Hepatocyte (in vitro differentiated cells): ENCODE results near the gene UGGT2. TPM values are rescaled to one million over a fixed set of nuclear protein-coding genes. Genes with fewer than 3 reads are reported as not detected.

ENCODE experiments used
- DNase-seq: peaks from one replicate; pipeline ENCODE4 v3.0.0-alpha.2; 2016; ENCODE audit warnings: low spot score
- H2AFZ ChIP-seq: fragments of 200-600 bp; sonication (generic); 2 replicates; pipeline ENCODE4 v1.6.0; 2016; ENCODE audit warnings: antibody characterized with exemption, mild to moderate bottlenecking
- H3K27ac ChIP-seq: fragments of 200-600 bp; sonication (generic); 2 replicates; pipeline ENCODE4 v1.5.1; 2016; ENCODE audit warnings: mild to moderate bottlenecking
- H3K27me3 ChIP-seq: fragments of 200-600 bp; sonication (generic); 2 replicates; pipeline ENCODE4 v1.6.1; 2016
- H3K36me3 ChIP-seq: fragments of 200-600 bp; sonication (generic); replicated peaks from 2 replicates; pipeline ENCODE4 v1.5.1; 2016; ENCODE audit warnings: low read depth; ENCODE audit not compliant: insufficient read depth
- H3K4me1 ChIP-seq: fragments of 200-600 bp; sonication (generic); 2 replicates; pipeline ENCODE4 v1.5.1; 2016; ENCODE audit warnings: mild to moderate bottlenecking, moderate library complexity; ENCODE audit not compliant: insufficient read depth
- H3K4me2 ChIP-seq: fragments of 200-600 bp; sonication (generic); 2 replicates; pipeline ENCODE4 v1.6.0; 2016
- H3K4me3 ChIP-seq: fragments of 200-600 bp; sonication (generic); 2 replicates; pipeline ENCODE4 v1.5.1; 2016; ENCODE audit warnings: mild to moderate bottlenecking
- H3K79me2 ChIP-seq: fragments of 200-600 bp; sonication (generic); 2 replicates; pipeline ENCODE4 v1.6.0; 2017; ENCODE audit warnings: mild to moderate bottlenecking
- H3K9me2 ChIP-seq: fragments of 200-600 bp; sonication (generic); replicated peaks from 2 replicates; pipeline ENCODE4 v1.6.0; 2017; ENCODE audit warnings: mild to moderate bottlenecking; ENCODE audit not compliant: insufficient read depth
- H3K9me3 ChIP-seq: fragments of 200-600 bp; sonication (generic); 2 replicates; pipeline ENCODE4 v1.5.1; 2016; ENCODE audit warnings: low read depth, mild to moderate bottlenecking
- H4K20me1 ChIP-seq: fragments of 200-600 bp; sonication (generic); 2 replicates; pipeline ENCODE4 v1.6.0; 2016; ENCODE audit warnings: mild to moderate bottlenecking; ENCODE audit not compliant: insufficient read depth, poor library complexity, severe bottlenecking
- EZH2 ChIP-seq: fragments of 200-600 bp; sonication (generic); IDR thresholded peaks from 2 replicates; pipeline ENCODE4 v1.6.1; 2016; ENCODE audit warnings: antibody characterized with exemption, mild to moderate bottlenecking, borderline replicate concordance
- EZH2phosphoT487 ChIP-seq: fragments of 200-600 bp; sonication (generic); IDR thresholded peaks from one replicate; pipeline ENCODE4 v1.6.1; 2018; ENCODE audit warnings: antibody characterized with exemption, mild to moderate bottlenecking, low read depth, moderate library complexity; ENCODE audit not compliant: unreplicated experiment, severe bottlenecking
- WGBS: methylation state at CpG from one replicate; pipeline ENCODE4 v1.1.6; 2016; ENCODE audit warnings: low lambda C conversion rate; ENCODE audit errors: missing lambda C conversion rate; 5-methylcytosine and 5-hydroxymethylcytosine counted together
- polyA plus RNA-seq: library from polyadenylated mRNA; unstranded; fragments of >200 nt; fragmentation: Nextera tagmentation; extraction: Ambion mirVana; gene quantifications from 2 replicates; pipeline ENCODE4 v1.2.1, GENCODE V29; 2016
- total RNA-seq: library from RNA; depleted of rRNA; stranded (reverse); fragments of >200 nt; gene quantifications from 2 replicates; pipeline ENCODE4 v1.2.3, GENCODE V29; 2014
- TF ChIP-seq, protein P1 (sequence below): fragments of 200-600 bp; sonication (generic); IDR thresholded peaks from 2 replicates; pipeline ENCODE4 v1.5.1; 2016; ENCODE audit warnings: antibody characterized with exemption, mild to moderate bottlenecking; ENCODE audit not compliant: poor library complexity

UGGT2 gene
- total and polyA plus RNA-seq, 2 experiments from 2014 or later = 23.6 to 60.3 TPM

DNA sequence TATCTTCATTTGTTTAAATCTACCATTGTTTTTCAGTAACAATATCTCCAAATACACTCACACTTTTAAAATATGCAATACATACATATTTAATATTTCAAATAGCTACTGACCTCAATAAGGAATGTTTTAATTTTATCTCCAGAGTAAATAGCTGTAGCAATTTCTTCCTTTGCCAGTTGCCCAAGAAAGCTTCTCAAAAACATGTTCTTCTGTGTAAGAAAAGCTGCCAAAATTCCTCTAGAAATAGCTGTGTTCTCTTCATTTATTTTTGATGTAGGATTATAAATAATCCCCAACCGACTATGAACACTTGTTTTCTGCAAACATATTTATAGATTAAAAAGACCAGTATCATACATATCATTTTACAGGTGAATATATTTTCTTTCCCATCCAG is 150.5 kb downstream of the UGGT2 start:
- H3K4me1 ChIP-seq = no peaks in the 10 kb centered on the region
- no peaks in the 10 kb centered on the region for H3K27me3 ChIP-seq
- WGBS = 88% methylated on average over 1 of the region's 1 CpG
- no peaks in the 10 kb centered on the region for H3K79me2 ChIP-seq
- H3K4me2 ChIP-seq = no peak overlapping the region
- DNase-seq = no peak
- H3K9me3 ChIP-seq = no peaks in the 10 kb centered on the region
- TF ChIP-seq EZH2 (no peak), EZH2phosphoT487 (no peak)
- TF ChIP-seq, protein P1, sequence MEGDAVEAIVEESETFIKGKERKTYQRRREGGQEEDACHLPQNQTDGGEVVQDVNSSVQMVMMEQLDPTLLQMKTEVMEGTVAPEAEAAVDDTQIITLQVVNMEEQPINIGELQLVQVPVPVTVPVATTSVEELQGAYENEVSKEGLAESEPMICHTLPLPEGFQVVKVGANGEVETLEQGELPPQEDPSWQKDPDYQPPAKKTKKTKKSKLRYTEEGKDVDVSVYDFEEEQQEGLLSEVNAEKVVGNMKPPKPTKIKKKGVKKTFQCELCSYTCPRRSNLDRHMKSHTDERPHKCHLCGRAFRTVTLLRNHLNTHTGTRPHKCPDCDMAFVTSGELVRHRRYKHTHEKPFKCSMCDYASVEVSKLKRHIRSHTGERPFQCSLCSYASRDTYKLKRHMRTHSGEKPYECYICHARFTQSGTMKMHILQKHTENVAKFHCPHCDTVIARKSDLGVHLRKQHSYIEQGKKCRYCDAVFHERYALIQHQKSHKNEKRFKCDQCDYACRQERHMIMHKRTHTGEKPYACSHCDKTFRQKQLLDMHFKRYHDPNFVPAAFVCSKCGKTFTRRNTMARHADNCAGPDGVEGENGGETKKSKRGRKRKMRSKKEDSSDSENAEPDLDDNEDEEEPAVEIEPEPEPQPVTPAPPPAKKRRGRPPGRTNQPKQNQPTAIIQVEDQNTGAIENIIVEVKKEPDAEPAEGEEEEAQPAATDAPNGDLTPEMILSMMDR = no peak
- no peak overlapping the region for H3K27ac ChIP-seq
- H3K36me3 ChIP-seq = no peaks in the 10 kb centered on the region
- H3K4me3 ChIP-seq = no peak overlapping the region
- H3K9me2 ChIP-seq = no peaks in the 10 kb centered on the region
- H2AFZ ChIP-seq = no peak overlapping the region
- no peaks in the 10 kb centered on the region for H4K20me1 ChIP-seq

DNA sequence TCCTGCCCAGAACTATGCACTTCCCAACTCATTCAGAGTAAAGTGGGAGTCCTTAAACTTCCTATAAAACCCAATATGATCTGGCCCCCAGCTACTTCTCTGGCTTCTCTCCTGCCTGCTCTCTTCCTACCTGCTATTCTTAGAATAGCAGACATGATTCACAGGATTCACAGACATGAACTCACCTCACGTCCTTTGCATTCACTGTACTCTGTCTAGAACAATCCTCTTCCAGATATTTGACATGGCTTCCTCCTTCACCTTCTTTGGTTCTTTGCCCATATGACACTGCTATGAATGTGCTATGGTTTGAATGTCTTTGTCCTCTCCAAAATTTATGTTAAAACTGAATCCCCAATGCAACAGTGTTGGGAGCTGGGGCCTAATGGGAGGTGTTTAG is 154.9 kb downstream of the UGGT2 start:
- no peaks in the 10 kb centered on the region for H3K79me2 ChIP-seq
- no peaks in the 10 kb centered on the region for H3K9me3 ChIP-seq
- DNase-seq = no peak
- H3K27ac ChIP-seq = no peak overlapping the region
- H3K36me3 ChIP-seq = no peaks in the 10 kb centered on the region
- no peaks in the 10 kb centered on the region for H3K27me3 ChIP-seq
- no peak overlapping the region for H3K4me2 ChIP-seq
- H3K4me3 ChIP-seq = no peak overlapping the region
- H3K9me2 ChIP-seq = no peaks in the 10 kb centered on the region
- TF ChIP-seq EZH2phosphoT487 (no peak), EZH2 (no peak)
- TF ChIP-seq, protein P1 = no peak
- no peaks in the 10 kb centered on the region for H4K20me1 ChIP-seq
- no peak overlapping the region for H2AFZ ChIP-seq
- no peaks in the 10 kb centered on the region for H3K4me1 ChIP-seq
- 94% methylated on average over 1 of the region's 1 CpG for WGBS

DNA sequence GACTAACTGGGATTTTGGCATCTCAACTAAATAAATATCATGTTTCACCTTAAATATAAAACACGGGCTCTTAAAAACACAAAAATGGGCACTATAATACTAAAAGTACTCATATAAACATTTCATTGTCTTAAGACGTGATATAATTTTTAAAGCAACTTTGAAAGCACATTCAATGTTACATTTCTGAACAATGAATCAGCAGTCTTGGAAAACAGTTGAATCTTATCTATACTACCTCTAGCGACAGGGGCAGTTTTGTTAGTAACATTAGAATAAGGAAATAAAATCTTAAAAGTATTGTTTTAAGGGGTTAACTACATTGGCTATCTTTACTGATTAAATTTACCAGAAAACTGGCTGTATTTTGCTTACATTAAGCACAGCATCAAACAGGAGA is 156.9 kb downstream of the UGGT2 start:
- Histone ChIP-seq H3K9me2 (no peaks in the 10 kb centered on the region), H3K4me1 (no peaks in the 10 kb centered on the region), H3K4me2 (no peak overlapping the region), H3K79me2 (no peaks in the 10 kb centered on the region), H3K9me3 (no peaks in the 10 kb centered on the region), H3K36me3 (no peaks in the 10 kb centered on the region), H2AFZ (no peak overlapping the region), H3K27ac (no peak overlapping the region), H4K20me1 (no peaks in the 10 kb centered on the region), H3K27me3 (no peaks in the 10 kb centered on the region), H3K4me3 (no peak overlapping the region)
- whole genome bisulfite sequencing = 55% methylated on average over 3 of the region's 3 CpGs
- TF ChIP-seq EZH2phosphoT487 (no peak), EZH2 (no peak)
- TF ChIP-seq, protein P1 = no peak
- DNase-seq = no peak

DNA sequence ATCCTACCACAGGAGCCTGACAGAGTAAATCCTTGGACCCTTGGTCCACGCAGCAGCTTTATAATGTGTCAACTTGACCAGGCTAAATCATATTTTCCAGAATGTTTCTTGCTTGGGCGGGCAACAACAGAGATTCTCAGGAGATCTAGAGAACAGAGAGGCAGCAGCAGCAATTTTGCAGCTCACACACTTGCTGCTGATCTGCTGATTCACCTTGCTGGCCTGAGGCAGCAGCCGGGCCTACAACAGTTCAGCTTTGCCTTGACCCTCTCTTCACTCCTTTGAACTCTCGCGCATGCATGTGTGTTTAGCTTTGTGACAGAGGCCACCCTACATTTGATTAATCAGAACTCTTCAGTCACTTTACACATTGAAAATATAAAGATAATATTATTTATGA is 159.3 kb downstream of the UGGT2 start:
- Histone ChIP-seq H3K4me2 (no peak overlapping the region), H4K20me1 (no peaks in the 10 kb centered on the region), H3K4me1 (no peaks in the 10 kb centered on the region), H3K27me3 (no peaks in the 10 kb centered on the region), H3K9me2 (no peaks in the 10 kb centered on the region), H3K27ac (no peak overlapping the region), H3K36me3 (no peaks in the 10 kb centered on the region), H3K4me3 (no peak overlapping the region), H3K9me3 (no peaks in the 10 kb centered on the region), H2AFZ (no peak overlapping the region), H3K79me2 (no peaks in the 10 kb centered on the region)
- 81% methylated on average over 5 of the region's 5 CpGs for WGBS
- TF ChIP-seq EZH2phosphoT487 = no peak
- TF ChIP-seq, protein P1 = no peak
- DNase-seq = no peak
